HepG2 (cell line): ENCODE data around the gene ASTN2. TPM values are rescaled to one million over a fixed set of nuclear protein-coding genes. Genes with fewer than 3 reads are reported as not detected.

Source experiments
- ATAC-seq: fragments of 200-7000 bp; cut with Tn5 transposase; 3 replicates; pipeline ENCODE4 v1.9.1; 2020; ENCODE audit warnings: mild to moderate bottlenecking, moderate library complexity
- BruUV-seq: library from RNA; stranded (reverse); fragments of 400-500 nt; replicated peaks from 2 replicates; lab custom pipeline; 2021; lab: Mats Ljungman, UMichigan
- CTCF ChIA-PET: fragments of 300-600 bp; formaldehyde crosslinking; extraction: SDS; loops from one replicate; lab custom pipeline; 2021; ENCODE audit warnings: low total read pairs, inconsistent platforms, low intra/inter-chr PET ratio; lab: Yijun Ruan, JAX
- POLR2A ChIA-PET: fragments of 350-600 bp; sonication (Branson Sonifier 250); formaldehyde crosslinking; loops from one replicate; lab custom pipeline; 2020; ENCODE audit warnings: antibody characterized with exemption, inconsistent platforms; lab: Yijun Ruan, JAX
- DNase-seq: peaks from one replicate; pipeline ENCODE4 v3.0.0-alpha.2; 2015; ENCODE audit warnings: low spot score
- FAIRE-seq: peaks from 3 replicates; lab custom pipeline; 2011; peaks lifted over from hg19 to GRCh38; lab: Jason Lieb, UNC
- H2AFZ ChIP-seq: one replicate; pipeline ENCODE4 v1.6.1; 2011; ENCODE audit warnings: low read length, inconsistent platforms
- H3K27ac ChIP-seq: fragments of 300-600 bp; 3 replicates; pipeline ENCODE4 v1.8.0; 2011; ENCODE audit warnings: mixed run types, mild to moderate bottlenecking, mixed read lengths, low read length, inconsistent platforms; ENCODE audit not compliant: insufficient read depth; ENCODE audit errors: extremely low read length
- H3K27me3 ChIP-seq, 2 experiments: fragments of 200-600 bp in 1 of 2; 2 replicates in 1 of 2; 3 replicates in 1 of 2; pipeline versions ENCODE4 v1.6.0 to v1.8.0; 2011; ENCODE audit warnings: low read length in 2 of 2, mild to moderate bottlenecking in 2 of 2, moderate library complexity in 2 of 2, inconsistent platforms in 1 of 2; ENCODE audit not compliant: insufficient read depth in 2 of 2, control insufficient read depth in 1 of 2
- H3K36me3 ChIP-seq, 2 experiments: fragments of 200-600 bp in 1 of 2; replicated peaks in 1 of 2; 2 replicates in 1 of 2; 3 replicates in 1 of 2; pipeline versions ENCODE4 v1.5.1 to v1.8.0; 2011; ENCODE audit warnings: low read length in 2 of 2, inconsistent platforms in 1 of 2; ENCODE audit not compliant: insufficient read depth in 2 of 2, control insufficient read depth in 1 of 2
- H3K4me1 ChIP-seq: 2 replicates; pipeline ENCODE4 v1.5.1; 2012; ENCODE audit warnings: low read length, inconsistent platforms; ENCODE audit not compliant: insufficient read depth
- H3K4me2 ChIP-seq: 2 replicates; pipeline ENCODE4 v1.6.0; 2011; ENCODE audit warnings: low read depth, low read length, inconsistent platforms
- H3K4me3 ChIP-seq, 3 experiments: fragments of 200-600 bp in 1 of 3; sonication (generic), shearing (Covaris generic) in 1 of 3; replicated peaks in 1 of 3; 2 replicates each; pipeline ENCODE4 v1.5.1; 2011 to 2016; ENCODE audit warnings: low read length in 3 of 3, inconsistent platforms in 2 of 3, low read depth in 2 of 3, mild to moderate bottlenecking in 2 of 3, control low read depth in 1 of 3, mixed read lengths in 1 of 3; ENCODE audit not compliant: insufficient read depth in 1 of 3
- H3K79me2 ChIP-seq: one replicate; pipeline ENCODE4 v1.6.1; 2011; ENCODE audit warnings: low read length, inconsistent platforms; ENCODE audit not compliant: insufficient read depth
- H3K9ac ChIP-seq: 2 replicates; pipeline ENCODE4 v1.6.0; 2011; ENCODE audit warnings: mild to moderate bottlenecking, low read depth, low read length, inconsistent platforms; ENCODE audit not compliant: insufficient read depth
- H3K9me3 ChIP-seq: 2 replicates; pipeline ENCODE4 v1.5.1; 2012; ENCODE audit warnings: mild to moderate bottlenecking, low read length
- H4K20me1 ChIP-seq: 2 replicates; pipeline ENCODE4 v1.6.0; 2011; ENCODE audit warnings: inconsistent platforms, mild to moderate bottlenecking, low read length, moderate library complexity; ENCODE audit not compliant: insufficient read depth
- HNRNPLL ChIP-seq: fragments of 200-400 bp; formaldehyde crosslinking; IDR thresholded peaks from 2 replicates; pipeline ENCODE4 v1.6.1; 2017; ENCODE audit warnings: mild to moderate bottlenecking, low read depth, low read length; ENCODE audit not compliant: poor library complexity, severe bottlenecking
- STAT5B ChIP-seq: sonication (generic); formaldehyde crosslinking; IDR thresholded peaks from 2 replicates; pipeline ENCODE4 v1.4.0; 2020; ENCODE audit warnings: missing genetic modification reagents
- TFAP4 ChIP-seq: sonication (generic); IDR thresholded peaks from 2 replicates; pipeline ENCODE4 v1.6.1; 2016; ENCODE audit warnings: low read depth, borderline replicate concordance
- TGIF2 ChIP-seq: IDR thresholded peaks from 2 replicates; pipeline ENCODE4 v1.6.1; 2016; ENCODE audit warnings: control low read depth, missing compliant biosample characterization
- ZNF205 ChIP-seq: IDR thresholded peaks from 2 replicates; pipeline ENCODE4 v1.6.1; 2018; ENCODE audit warnings: missing biosample characterization, missing genetic modification reagents
- WGBS: methylation state at CpG from one replicate; pipeline ENCODE4 v1.1.6; 2017; ENCODE audit warnings: low lambda C conversion rate; 5-methylcytosine and 5-hydroxymethylcytosine counted together
- in situ Hi-C: cut with HindIII; loops from 2 replicates; pipeline ENCODE4 v1.10.0; 2017; ENCODE audit warnings: low pct_unique_long_range_greater_than_20kb; ENCODE audit not compliant: extremely low pct_ligation_motif_present
- intact Hi-C: fragments of 100-400 bp; cut with micrococcal nuclease; formaldehyde crosslinking; loops from one replicate; pipeline ENCODE4 v1.10.0; 2022; ENCODE audit not compliant: unreplicated experiment
- polyA plus RNA-seq, 8 experiments: library from polyadenylated mRNA; depleted of rRNA in 3 of 8; stranded (reverse) in 7 of 8; unstranded in 1 of 8; fragments of >200 nt; fragmentation: Illumina TruSeq in 4 of 8; extraction: Trizol in 4 of 8; gene quantifications; 2 replicates each; pipeline versions ENCODE4 v1.2.1 to v1.2.3, GENCODE V29; 2011 to 2016; ENCODE audit warnings: low read depth in 4 of 8, missing spikeins in 1 of 8, mixed read lengths in 1 of 8; ENCODE audit not compliant: insufficient read depth in 1 of 8
- total RNA-seq, 5 experiments: library from RNA; depleted of rRNA; stranded (reverse); fragments of >200 nt; fragmentation: Illumina TruSeq; extraction: Trizol; gene quantifications; 2 replicates each; pipeline ENCODE4 v1.2.3, GENCODE V29; 2016; ENCODE audit warnings: low read depth in 1 of 5
- TF ChIP-seq, protein P1 (sequence below): sonication (generic); formaldehyde crosslinking; IDR thresholded peaks from 2 replicates; pipeline ENCODE4 v1.4.0; 2020; ENCODE audit warnings: missing genetic modification reagents, mild to moderate bottlenecking, borderline replicate concordance
- TF ChIP-seq, protein P2 (sequence below), 2 experiments: sonication (generic) in 1 of 2; formaldehyde crosslinking in 1 of 2; IDR thresholded peaks; 2 replicates each; pipeline versions ENCODE4 v1.4.0 to v1.6.1; 2018 to 2020; ENCODE audit warnings: missing genetic modification reagents in 2 of 2, borderline replicate concordance in 1 of 2, low read depth in 1 of 2, mild to moderate bottlenecking in 1 of 2, missing biosample characterization in 1 of 2
- TF ChIP-seq, protein P3 (sequence below): sonication (generic); formaldehyde crosslinking; IDR thresholded peaks from 2 replicates; pipeline ENCODE4 v1.8.1; 2023; ENCODE audit warnings: mild to moderate bottlenecking, missing genetic modification reagents
- TF ChIP-seq, protein P4 (sequence below): sonication (generic); formaldehyde crosslinking; IDR thresholded peaks from 2 replicates; pipeline ENCODE4 v1.5.0; 2020; ENCODE audit warnings: mild to moderate bottlenecking, low read depth, missing genetic modification reagents, borderline replicate concordance

ASTN2 gene
- total and polyA plus RNA-seq, 2 of the 13 experiments (the other 11 are each of a cell fraction or from before 2014, with no cell fraction given), result 5.2 to 13.5 TPM

GRCh38 chr9:117278020-117278419 lies 136.8 kb downstream of the ASTN2 start (continued):
- TF ChIP-seq, protein P1, sequence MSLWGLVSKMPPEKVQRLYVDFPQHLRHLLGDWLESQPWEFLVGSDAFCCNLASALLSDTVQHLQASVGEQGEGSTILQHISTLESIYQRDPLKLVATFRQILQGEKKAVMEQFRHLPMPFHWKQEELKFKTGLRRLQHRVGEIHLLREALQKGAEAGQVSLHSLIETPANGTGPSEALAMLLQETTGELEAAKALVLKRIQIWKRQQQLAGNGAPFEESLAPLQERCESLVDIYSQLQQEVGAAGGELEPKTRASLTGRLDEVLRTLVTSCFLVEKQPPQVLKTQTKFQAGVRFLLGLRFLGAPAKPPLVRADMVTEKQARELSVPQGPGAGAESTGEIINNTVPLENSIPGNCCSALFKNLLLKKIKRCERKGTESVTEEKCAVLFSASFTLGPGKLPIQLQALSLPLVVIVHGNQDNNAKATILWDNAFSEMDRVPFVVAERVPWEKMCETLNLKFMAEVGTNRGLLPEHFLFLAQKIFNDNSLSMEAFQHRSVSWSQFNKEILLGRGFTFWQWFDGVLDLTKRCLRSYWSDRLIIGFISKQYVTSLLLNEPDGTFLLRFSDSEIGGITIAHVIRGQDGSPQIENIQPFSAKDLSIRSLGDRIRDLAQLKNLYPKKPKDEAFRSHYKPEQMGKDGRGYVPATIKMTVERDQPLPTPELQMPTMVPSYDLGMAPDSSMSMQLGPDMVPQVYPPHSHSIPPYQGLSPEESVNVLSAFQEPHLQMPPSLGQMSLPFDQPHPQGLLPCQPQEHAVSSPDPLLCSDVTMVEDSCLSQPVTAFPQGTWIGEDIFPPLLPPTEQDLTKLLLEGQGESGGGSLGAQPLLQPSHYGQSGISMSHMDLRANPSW, result no peak
- TF ChIP-seq, protein P2, sequence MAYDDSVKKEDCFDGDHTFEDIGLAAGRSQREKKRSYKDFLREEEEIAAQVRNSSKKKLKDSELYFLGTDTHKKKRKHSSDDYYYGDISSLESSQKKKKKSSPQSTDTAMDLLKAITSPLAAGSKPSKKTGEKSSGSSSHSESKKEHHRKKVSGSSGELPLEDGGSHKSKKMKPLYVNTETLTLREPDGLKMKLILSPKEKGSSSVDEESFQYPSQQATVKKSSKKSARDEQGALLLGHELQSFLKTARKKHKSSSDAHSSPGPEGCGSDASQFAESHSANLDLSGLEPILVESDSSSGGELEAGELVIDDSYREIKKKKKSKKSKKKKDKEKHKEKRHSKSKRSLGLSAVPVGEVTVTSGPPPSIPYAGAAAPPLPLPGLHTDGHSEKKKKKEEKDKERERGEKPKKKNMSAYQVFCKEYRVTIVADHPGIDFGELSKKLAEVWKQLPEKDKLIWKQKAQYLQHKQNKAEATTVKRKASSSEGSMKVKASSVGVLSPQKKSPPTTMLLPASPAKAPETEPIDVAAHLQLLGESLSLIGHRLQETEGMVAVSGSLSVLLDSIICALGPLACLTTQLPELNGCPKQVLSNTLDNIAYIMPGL (CRISPR knock-in tag; IDR thresholded peaks at IDR 0.05; ENCODE audit: borderline replicate concordance in 1 of 2, low read depth in 1 of 2), result no peak
- no peak for TF ChIP-seq TGIF2

DNA sequence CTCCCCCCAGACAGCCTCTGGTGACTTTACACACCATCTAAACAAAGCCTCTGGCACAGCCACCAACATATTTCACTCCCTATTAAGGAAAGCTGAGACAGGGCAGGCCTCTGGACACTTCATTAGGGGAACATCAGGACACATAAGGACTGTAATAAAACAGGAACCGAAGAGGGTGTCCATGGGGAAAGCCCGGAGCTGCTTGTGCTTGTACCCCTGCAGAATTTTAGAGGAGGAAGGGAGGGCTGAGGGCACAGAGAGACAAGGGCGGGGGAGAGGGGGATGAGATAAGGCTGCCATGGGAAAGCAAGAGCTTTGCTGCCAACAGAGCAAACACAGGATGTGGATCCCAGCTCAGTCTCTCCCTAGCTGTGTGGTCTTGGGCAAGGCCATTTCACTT lies 138.4 kb downstream of the ASTN2 start:
- ATAC-seq (no peak), FAIRE-seq (no peak), DNase-seq (no peak)
- Histone ChIP-seq H3K9ac (no peak overlapping the region), H2AFZ (no peak overlapping the region), H3K4me3 (no peak overlapping the region), H3K4me2 (no peak overlapping the region), H3K27me3 (no peaks in the 10 kb centered on the region), H3K9me3 (no peaks in the 10 kb centered on the region), H3K36me3 (no peaks in the 10 kb centered on the region), H3K4me1 (no peaks in the 10 kb centered on the region), H4K20me1 (no peaks in the 10 kb centered on the region), H3K27ac (no peak overlapping the region), H3K79me2 (no peaks in the 10 kb centered on the region)
- TF ChIP-seq, protein P3, sequence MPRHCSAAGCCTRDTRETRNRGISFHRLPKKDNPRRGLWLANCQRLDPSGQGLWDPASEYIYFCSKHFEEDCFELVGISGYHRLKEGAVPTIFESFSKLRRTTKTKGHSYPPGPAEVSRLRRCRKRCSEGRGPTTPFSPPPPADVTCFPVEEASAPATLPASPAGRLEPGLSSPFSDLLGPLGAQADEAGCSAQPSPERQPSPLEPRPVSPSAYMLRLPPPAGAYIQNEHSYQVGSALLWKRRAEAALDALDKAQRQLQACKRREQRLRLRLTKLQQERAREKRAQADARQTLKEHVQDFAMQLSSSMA (CRISPR knock-in tag), result no peak
- TF ChIP-seq STAT5B (CRISPR knock-in tag) (no peak), TFAP4 (no peak), ZNF205 (no peak), HNRNPLL (no peak)
- TF ChIP-seq, protein P4, sequence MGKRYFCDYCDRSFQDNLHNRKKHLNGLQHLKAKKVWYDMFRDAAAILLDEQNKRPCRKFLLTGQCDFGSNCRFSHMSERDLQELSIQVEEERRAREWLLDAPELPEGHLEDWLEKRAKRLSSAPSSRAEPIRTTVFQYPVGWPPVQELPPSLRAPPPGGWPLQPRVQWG (CRISPR knock-in tag), result no peak
- in situ Hi-C loops (no loop called here), intact Hi-C loops (no loop called here)
- ChIA-PET CTCF (no interaction called here), POLR2A (no interaction called here)
- BruUV-seq, result no TSS peak
- WGBS, result 3% methylated on average over 3 of the region's 3 CpGs
